Activated T-helper 1 cell treated with anti-CD3 and anti-CD28 coated beads, Interleukin-12 subunit alpha, Interleukin-12 subunit beta, Interleukin-2, Interleukin-4 antibody, amounts not matched to agents 30 ng/mL and 10 ng/mL and 1 ng/mL, durations not matched to agents 14 hours and 24 hours and 36 hours (primary cell): Measurements from ENCODE around the gene SMYD2. TPM values are rescaled to one million over a fixed set of nuclear protein-coding genes. Genes with fewer than 3 reads are reported as not detected.

ENCODE experiments used
- DNase-seq: peaks from one replicate; pipeline ENCODE4 v3.0.0; 2021; ENCODE audit warnings: low spot score
- H3K27ac Mint-ChIP-seq: one replicate; pipeline ENCODE4 v1.8.0; 2021; ENCODE audit warnings: mild to moderate bottlenecking, mixed read lengths
- H3K27me3 Mint-ChIP-seq: one replicate; pipeline ENCODE4 v1.8.0; 2022; ENCODE audit warnings: mild to moderate bottlenecking, moderate library complexity, mixed read lengths; ENCODE audit not compliant: insufficient read depth
- H3K36me3 Mint-ChIP-seq: one replicate; pipeline ENCODE4 v1.8.0; 2021; ENCODE audit warnings: low read depth, mixed read lengths
- H3K4me1 Mint-ChIP-seq: one replicate; pipeline ENCODE4 v1.8.0; 2021; ENCODE audit warnings: low read depth, mixed read lengths
- H3K4me3 Mint-ChIP-seq: one replicate; pipeline ENCODE4 v1.8.0; 2021; ENCODE audit warnings: mild to moderate bottlenecking, moderate library complexity, mixed read lengths
- H3K9me3 Mint-ChIP-seq: one replicate; pipeline ENCODE4 v1.8.0; 2021; ENCODE audit warnings: mixed read lengths
- intact Hi-C: fragments of 100-400 bp; cut with micrococcal nuclease; formaldehyde crosslinking; loops from one replicate; pipeline ENCODE4 v1.15.1; 2024
- total RNA-seq: library from RNA; stranded (reverse); gene quantifications from 2 replicates; pipeline ENCODE4 v1.2.3, GENCODE V29; 2022

Gene SMYD2
- total RNA-seq, 1 donor from 2014 or later = 25.7 TPM

GRCh38 chr1:214277704-214278635 is 3.0 kb upstream of the SMYD2 start:
- Mint-ChIP-seq H3K27ac (no peak overlapping the region), H3K4me1 (peaks cover 29% of the 10 kb centered on the region), H3K9me3 (no peaks in the 10 kb centered on the region), H3K36me3 (peaks cover 2% of the 10 kb centered on the region), H3K27me3 (peaks cover 2% of the 10 kb centered on the region), H3K4me3 (no peak overlapping the region)
- intact Hi-C loops = no loop called here
- no peak for DNase-seq

DNA sequence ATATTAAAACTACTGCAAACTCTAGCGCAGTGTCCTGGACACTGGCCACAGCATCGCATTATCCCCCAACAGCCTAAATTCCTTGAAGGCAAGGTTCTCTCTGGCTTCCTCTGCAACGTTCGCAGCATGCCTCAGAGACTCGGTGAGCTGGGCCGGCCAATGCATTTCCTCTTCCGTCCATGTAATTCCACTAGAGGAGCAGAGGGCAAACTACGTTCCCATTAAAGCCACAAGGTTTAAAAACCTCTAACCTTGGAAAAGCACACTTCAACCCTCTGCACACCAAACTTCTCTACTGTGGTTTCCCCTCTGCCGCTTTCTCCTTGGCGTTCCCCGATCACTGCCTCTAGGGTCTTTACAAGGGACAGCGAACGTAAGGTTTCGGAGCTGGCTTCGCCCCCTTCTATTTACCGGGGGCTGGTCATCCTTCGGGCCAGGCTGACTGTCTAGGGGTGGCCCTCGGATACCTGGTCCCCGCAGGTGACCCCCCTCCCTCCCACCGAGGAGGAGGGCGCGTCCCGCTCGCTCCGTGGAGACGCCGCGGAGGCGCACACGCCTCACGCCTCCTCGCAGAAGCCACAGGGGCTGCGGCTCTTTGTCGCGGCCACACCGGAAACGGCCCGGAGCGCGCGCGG is 456 bp upstream of the SMYD2 start:
- peaks cover 2% of the 10 kb centered on the region for H3K27me3 Mint-ChIP-seq
- intact Hi-C loops = loop anchor here (1.0 to 5.0 kb wide), 5 partner anchors 30 to 323 kb away; partner anchors contain the start of gene CENPF
- H3K27ac Mint-ChIP-seq = peak overlapping the region; percentile 38
- peaks cover 2% of the 10 kb centered on the region for H3K36me3 Mint-ChIP-seq
- peaks cover 42% of the 10 kb centered on the region for H3K4me1 Mint-ChIP-seq
- DNase-seq = no peak
- peak overlapping the region; percentile 79 for H3K4me3 Mint-ChIP-seq
- no peaks in the 10 kb centered on the region for H3K9me3 Mint-ChIP-seq

DNA sequence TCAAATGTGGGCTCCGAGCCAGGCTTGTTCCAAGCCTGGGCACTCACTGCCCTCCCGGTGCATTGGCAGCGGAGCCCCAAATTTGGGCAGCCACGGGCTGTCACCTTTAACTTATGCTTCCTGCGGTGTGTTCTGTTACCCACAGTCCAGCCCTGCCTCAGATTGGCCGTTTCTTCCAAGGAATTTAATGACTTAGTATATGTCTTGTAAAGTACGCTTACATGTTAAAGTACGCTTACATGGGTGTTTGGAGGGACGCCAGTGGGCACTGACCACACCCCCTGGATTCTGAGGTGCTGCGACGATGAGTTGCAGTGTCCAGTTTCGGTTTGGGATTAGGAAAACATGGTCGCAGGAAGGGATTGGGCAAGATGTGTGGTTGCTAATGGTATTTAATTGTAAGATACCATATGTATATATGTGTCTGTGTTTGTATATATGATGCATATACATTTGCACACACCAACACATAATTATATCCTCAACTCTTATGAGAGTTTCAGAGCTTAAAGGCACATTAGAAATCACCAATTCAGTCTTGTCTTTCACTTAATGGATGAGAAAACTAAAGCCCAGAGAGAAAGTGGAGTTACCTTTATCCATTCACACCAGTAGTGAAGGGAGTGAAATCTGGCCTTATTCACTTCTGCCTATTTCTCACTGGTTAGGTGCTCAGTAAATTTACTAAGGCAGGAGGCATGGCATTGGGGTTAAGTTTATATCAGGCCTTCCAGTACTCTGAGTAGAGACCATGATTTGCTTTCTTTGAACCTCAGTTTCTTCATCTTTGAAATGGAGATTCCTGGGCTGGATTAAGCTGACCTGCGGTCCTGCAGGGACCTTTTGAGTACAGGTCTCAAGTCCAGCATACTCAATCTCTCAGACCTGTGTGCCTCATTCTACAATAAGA is 1.0 kb downstream of the SMYD2 start:
- H3K36me3 Mint-ChIP-seq = peaks cover 2% of the 10 kb centered on the region
- H3K4me3 Mint-ChIP-seq = peak overlapping the region; percentile 94
- peak overlapping the region; percentile 92 for H3K27ac Mint-ChIP-seq
- H3K27me3 Mint-ChIP-seq = peaks cover 2% of the 10 kb centered on the region
- no peaks in the 10 kb centered on the region for H3K9me3 Mint-ChIP-seq
- DNase-seq = no peak
- intact Hi-C loops = loop anchor here (1.0 to 5.0 kb wide), 6 partner anchors 21 to 321 kb away; partner anchors contain the start of gene CENPF
- H3K4me1 Mint-ChIP-seq = peaks cover 42% of the 10 kb centered on the region

DNA sequence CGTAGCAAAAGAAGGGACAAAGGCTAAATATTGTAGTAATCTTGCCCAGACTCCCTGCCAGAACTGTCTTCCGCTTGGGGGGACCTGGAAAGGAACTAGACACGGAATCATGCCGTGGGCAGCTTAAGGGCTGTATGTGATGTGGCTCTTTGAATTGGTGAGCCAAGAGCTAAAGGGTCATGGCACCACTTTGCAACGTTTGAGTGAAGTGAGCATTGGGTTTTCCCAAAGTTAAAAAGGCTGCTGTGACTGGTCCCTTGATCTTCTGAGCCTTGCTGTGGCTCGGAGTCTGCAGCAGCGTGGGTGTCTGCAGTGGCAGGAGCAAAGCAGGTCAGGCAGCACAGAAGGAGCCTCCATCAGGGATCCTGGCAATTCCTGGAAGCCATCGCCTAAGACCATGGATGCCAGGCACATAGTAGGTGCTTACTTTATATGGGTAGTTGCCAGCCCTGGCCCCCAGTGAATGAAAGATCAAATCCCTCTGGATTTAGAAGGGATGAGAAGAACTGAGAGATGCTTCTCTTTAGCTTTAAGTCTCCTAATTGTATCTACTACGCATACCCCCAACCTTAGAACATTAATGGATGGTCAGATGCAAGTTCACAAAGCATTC is 1.8 kb downstream of the SMYD2 start:
- H3K4me3 Mint-ChIP-seq = peak overlapping the region; percentile 94
- peaks cover 2% of the 10 kb centered on the region for H3K36me3 Mint-ChIP-seq
- no peaks in the 10 kb centered on the region for H3K27me3 Mint-ChIP-seq
- intact Hi-C loops = loop anchor here (1.0 to 5.0 kb wide), 3 partner anchors 21 to 145 kb away; no protein-coding TSS in a partner anchor
- H3K9me3 Mint-ChIP-seq = no peaks in the 10 kb centered on the region
- peak overlapping the region; percentile 44 for H3K27ac Mint-ChIP-seq
- peaks cover 42% of the 10 kb centered on the region for H3K4me1 Mint-ChIP-seq
- no peak for DNase-seq

GRCh38 chr1:214285610-214286440 is 4.9 kb downstream of the SMYD2 start:
- peaks cover 13% of the 10 kb centered on the region for H3K36me3 Mint-ChIP-seq
- DNase-seq = no peak
- H3K4me1 Mint-ChIP-seq = peaks cover 28% of the 10 kb centered on the region
- intact Hi-C loops = no loop called here
- no peak overlapping the region for H3K4me3 Mint-ChIP-seq
- H3K9me3 Mint-ChIP-seq = no peaks in the 10 kb centered on the region
- peaks cover 3% of the 10 kb centered on the region for H3K27me3 Mint-ChIP-seq
- no peak overlapping the region for H3K27ac Mint-ChIP-seq

- intact Hi-C loops = no loop called here
- DNase-seq = no peak
- H3K9me3 Mint-ChIP-seq = no peaks in the 10 kb centered on the region
Observed at GRCh38 chr1:214287884-214288283, 6.9 kb downstream of the SMYD2 start.

DNA sequence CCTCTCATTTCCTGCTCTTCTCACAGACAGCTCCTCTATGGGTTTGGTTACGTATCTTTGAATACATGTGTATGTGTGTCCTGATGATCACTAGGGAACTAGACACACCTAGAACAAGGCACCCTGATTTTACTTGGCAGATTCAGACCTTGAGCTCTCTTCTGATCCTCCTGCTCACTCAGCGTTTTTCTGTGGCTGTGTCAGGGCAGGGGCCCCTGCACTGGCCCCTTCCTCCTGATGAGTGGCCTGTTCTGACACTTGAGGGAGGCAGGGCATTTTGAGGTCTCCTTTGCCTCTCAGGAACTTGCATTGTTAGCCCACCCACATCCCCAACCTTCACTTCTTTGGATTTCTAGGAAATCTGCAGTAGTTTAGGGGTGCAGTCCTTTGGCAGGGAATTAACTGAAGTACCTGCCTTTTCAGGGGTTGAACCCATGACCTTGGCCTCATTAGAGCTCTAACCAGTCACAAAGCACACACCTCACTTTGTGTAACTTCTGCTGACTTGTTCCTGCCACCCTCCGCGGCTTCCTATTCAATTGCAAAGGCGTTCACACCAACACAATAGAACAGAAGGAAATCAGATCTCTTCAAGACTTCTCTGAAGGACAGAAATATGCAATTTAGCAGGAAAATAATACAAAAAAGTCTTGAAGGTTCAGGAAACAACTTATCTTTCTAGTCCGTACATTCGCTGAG is 8.8 kb downstream of the SMYD2 start:
- H3K27ac Mint-ChIP-seq = no peak overlapping the region
- H3K9me3 Mint-ChIP-seq = no peaks in the 10 kb centered on the region
- H3K36me3 Mint-ChIP-seq = peaks cover 13% of the 10 kb centered on the region
- peaks cover 6% of the 10 kb centered on the region for H3K4me1 Mint-ChIP-seq
- intact Hi-C loops = loop anchor here (2.0 kb wide), 1 partner anchor 27 kb away; no protein-coding TSS in a partner anchor
- DNase-seq = no peak
- no peak overlapping the region for H3K4me3 Mint-ChIP-seq
- peaks cover 3% of the 10 kb centered on the region for H3K27me3 Mint-ChIP-seq

More at GRCh38 chr1:214287884-214288283, 6.9 kb downstream of the SMYD2 start:
- no peak overlapping the region for H3K27ac Mint-ChIP-seq
- H3K36me3 Mint-ChIP-seq = peaks cover 13% of the 10 kb centered on the region
- peaks cover 14% of the 10 kb centered on the region for H3K4me1 Mint-ChIP-seq
- no peak overlapping the region for H3K4me3 Mint-ChIP-seq
- H3K27me3 Mint-ChIP-seq = peaks cover 3% of the 10 kb centered on the region

- intact Hi-C loops = loop anchor here (2.0 kb wide), 1 partner anchor 26 kb away; no protein-coding TSS in a partner anchor
- DNase-seq = no peak
- H3K4me3 Mint-ChIP-seq = no peak overlapping the region
- H3K9me3 Mint-ChIP-seq = no peaks in the 10 kb centered on the region
- H3K36me3 Mint-ChIP-seq = peaks cover 13% of the 10 kb centered on the region
- peaks cover 3% of the 10 kb centered on the region for H3K27me3 Mint-ChIP-seq
- H3K4me1 Mint-ChIP-seq = no peaks in the 10 kb centered on the region
- H3K27ac Mint-ChIP-seq = no peak overlapping the region
Observed at GRCh38 chr1:214290424-214291037, 9.6 kb downstream of the SMYD2 start.

- Mint-ChIP-seq H3K4me3 (no peak overlapping the region), H3K27ac (no peak overlapping the region)
Observed at GRCh38 chr1:214292322-214292721, 11.4 kb downstream of the SMYD2 start.

DNA sequence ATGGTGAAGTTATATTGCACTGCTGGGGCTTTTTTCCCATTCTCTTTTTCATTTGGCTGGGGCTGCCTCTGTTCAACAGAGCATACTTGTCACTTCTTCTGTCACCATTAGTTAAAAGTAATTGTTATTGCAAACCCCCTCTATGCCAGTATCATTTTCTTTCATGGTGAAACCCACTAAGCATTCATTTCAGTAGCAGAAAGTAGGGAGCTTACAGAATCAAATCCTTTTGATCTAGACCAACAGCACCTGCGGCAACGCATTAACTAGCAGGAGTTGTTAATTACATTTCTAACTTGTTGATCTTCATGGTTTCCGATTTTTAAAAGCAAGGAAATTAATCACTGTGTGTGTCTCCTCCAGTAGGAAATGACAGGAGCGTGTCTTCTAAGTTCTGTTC is 15.0 kb downstream of the SMYD2 start:
- Mint-ChIP-seq H3K27me3 (no peaks in the 10 kb centered on the region), H3K4me3 (no peak overlapping the region), H3K36me3 (no peaks in the 10 kb centered on the region), H3K9me3 (no peaks in the 10 kb centered on the region), H3K27ac (no peak overlapping the region), H3K4me1 (no peaks in the 10 kb centered on the region)
- no peak for DNase-seq
- intact Hi-C loops = no loop called here

More at GRCh38 chr1:214292322-214292721, 11.4 kb downstream of the SMYD2 start:
- no peaks in the 10 kb centered on the region for H3K4me1 Mint-ChIP-seq
- H3K9me3 Mint-ChIP-seq = no peaks in the 10 kb centered on the region
- H3K36me3 Mint-ChIP-seq = peaks cover 13% of the 10 kb centered on the region
- no peak for DNase-seq
- intact Hi-C loops = no loop called here
- peaks cover 3% of the 10 kb centered on the region for H3K27me3 Mint-ChIP-seq
